Neuronal stem cell (in vitro differentiated cells): Measurements from ENCODE around the gene MIOX. TPM values are rescaled to one million over a fixed set of nuclear protein-coding genes. Genes with fewer than 3 reads are reported as not detected.
A peak's percentile ranks its signal among the peaks of the same experiment; 100 is the strongest.

Source experiments
- DNase-seq: peaks from one replicate; pipeline ENCODE4 v3.0.0-alpha.2; 2013; ENCODE audit warnings: low spot score
- H2AFZ ChIP-seq: one replicate; pipeline ENCODE4 v1.6.1; 2013; ENCODE audit warnings: mild to moderate bottlenecking, low read length, inconsistent platforms
- H2AK5ac ChIP-seq: 2 replicates; pipeline ENCODE4 v1.6.1; 2013; ENCODE audit warnings: low read depth, mild to moderate bottlenecking, inconsistent platforms, low read length, moderate library complexity, mixed read lengths
- H2BK120ac ChIP-seq: 2 replicates; pipeline ENCODE4 v1.6.1; 2013; ENCODE audit warnings: low read depth, mild to moderate bottlenecking, inconsistent platforms, low read length, moderate library complexity, mixed read lengths
- H2BK12ac ChIP-seq: one replicate; pipeline ENCODE4 v1.6.1; 2013; ENCODE audit warnings: low read length, inconsistent platforms
- H2BK15ac ChIP-seq: 2 replicates; pipeline ENCODE4 v1.6.1; 2013; ENCODE audit warnings: mild to moderate bottlenecking, low read length, inconsistent platforms, mixed read lengths
- H2BK5ac ChIP-seq: one replicate; pipeline ENCODE4 v1.6.1; 2013; ENCODE audit warnings: inconsistent platforms, mild to moderate bottlenecking, low read length, moderate library complexity
- H3K14ac ChIP-seq: one replicate; pipeline ENCODE4 v1.6.1; 2013; ENCODE audit warnings: low read length, inconsistent platforms
- H3K18ac ChIP-seq: 2 replicates; pipeline ENCODE4 v1.6.1; 2013; ENCODE audit warnings: low read length, inconsistent platforms
- H3K23ac ChIP-seq: 2 replicates; pipeline ENCODE4 v1.6.1; 2013; ENCODE audit warnings: low read depth, mild to moderate bottlenecking, mixed read lengths, low read length, inconsistent platforms; ENCODE audit not compliant: poor library complexity
- H3K27ac ChIP-seq: replicated peaks from 3 replicates; pipeline ENCODE4 v1.5.1; 2013; ENCODE audit warnings: low read length, inconsistent platforms
- H3K27me3 ChIP-seq, 3 experiments: 2 replicates each; pipeline ENCODE4 v1.6.1; 2013; ENCODE audit warnings: low read length in 3 of 3, mild to moderate bottlenecking in 2 of 3, inconsistent platforms in 1 of 3, low read depth in 1 of 3, mixed read lengths in 1 of 3, moderate library complexity in 1 of 3; ENCODE audit not compliant: control insufficient read depth in 3 of 3, insufficient read depth in 3 of 3
- H3K36me3 ChIP-seq, 2 donors: replicated peaks in 1 of 2; 2 replicates each; pipeline ENCODE4 v1.6.1; 2013; ENCODE audit warnings: low read length in 2 of 2; ENCODE audit not compliant: control insufficient read depth in 2 of 2, insufficient read depth in 2 of 2
- H3K4ac ChIP-seq: 2 replicates; pipeline ENCODE4 v1.6.1; 2013; ENCODE audit warnings: inconsistent platforms, mild to moderate bottlenecking, low read length, moderate library complexity
- H3K4me1 ChIP-seq, 2 donors: 1 replicate in 1 of 2; 2 replicates in 1 of 2; pipeline ENCODE4 v1.6.1; 2013; ENCODE audit warnings: low read length in 2 of 2, low read depth in 1 of 2; ENCODE audit not compliant: control insufficient read depth in 2 of 2, insufficient read depth in 1 of 2
- H3K4me2 ChIP-seq: one replicate; pipeline ENCODE4 v1.6.1; 2013; ENCODE audit warnings: mild to moderate bottlenecking, low read length, inconsistent platforms; ENCODE audit not compliant: insufficient read depth, poor library complexity, severe bottlenecking
- H3K4me3 ChIP-seq, 2 donors: 2 replicates each; pipeline ENCODE4 v1.5.1; 2013; ENCODE audit warnings: low read length in 2 of 2, mild to moderate bottlenecking in 2 of 2, inconsistent platforms in 1 of 2, moderate library complexity in 1 of 2
- H3K79me1 ChIP-seq: one replicate; pipeline ENCODE4 v1.6.1; 2013; ENCODE audit warnings: low read depth, mild to moderate bottlenecking, inconsistent platforms, low read length, moderate library complexity
- H3K9ac ChIP-seq: one replicate; pipeline ENCODE4 v1.6.1; 2013; ENCODE audit warnings: mild to moderate bottlenecking, low read depth, low read length, inconsistent platforms; ENCODE audit not compliant: poor library complexity
- H3K9me3 ChIP-seq, 2 donors: replicated peaks in 1 of 2; 2 replicates each; pipeline versions ENCODE3 to v1.6.1; 2013; ENCODE audit warnings: low read length in 2 of 2, mild to moderate bottlenecking in 2 of 2, inconsistent platforms in 1 of 2, low read depth in 1 of 2, mixed read lengths in 1 of 2, moderate library complexity in 1 of 2; ENCODE audit not compliant: control insufficient read depth in 2 of 2, insufficient read depth in 1 of 2
- H4K8ac ChIP-seq: one replicate; pipeline ENCODE4 v1.6.1; 2013; ENCODE audit warnings: low read depth, mild to moderate bottlenecking, inconsistent platforms, low read length, moderate library complexity
- H4K91ac ChIP-seq: one replicate; pipeline ENCODE4 v1.6.1; 2013; ENCODE audit warnings: low read length, low read depth, mild to moderate bottlenecking, inconsistent platforms; ENCODE audit not compliant: poor library complexity
- WGBS, 2 donors: extraction: QIAGEN DNeasy Blood & Tissue Kit; methylation state at CpG; one replicate each; pipeline ENCODE4 v1.1.7; 2013; ENCODE audit warnings: missing lambda C conversion rate in 2 of 2, mixed read lengths in 1 of 2; ENCODE audit not compliant: insufficient read length in 2 of 2, insufficient replicate concordance in 1 of 2; ENCODE audit errors: extremely low coverage in 2 of 2; 5-methylcytosine and 5-hydroxymethylcytosine counted together
- polyA plus RNA-seq, 2 experiments: library from polyadenylated mRNA; stranded (reverse); fragments of 200-250 nt; gene quantifications; one replicate each; pipeline ENCODE4 v1.2.3, GENCODE V29; 2013

MIOX gene
- 0.33 TPM for polyA plus RNA-seq (2013, experiment 1 of 2)
- 0.26 TPM for polyA plus RNA-seq (2013, experiment 2 of 2)

GRCh38 chr22:50486561-50487289, at the start of gene MIOX:
Gene MIOX, plus strand, starts transcription at chr22:50486859. Its CDS starts 39 bp downstream, at chr22:50486898.
- Histone ChIP-seq H3K23ac (peak within 1 kb of the TSS; percentile 5), H3K27me3 (peaks cover 0 to 57% (median 0%) of the 10 kb centered on the region in 3 experiments), H2BK12ac (no peak within 1 kb of the TSS), H3K4me2 (no peak within 1 kb of the TSS), H4K8ac (no peak within 1 kb of the TSS), H2AK5ac (peak within 1 kb of the TSS; percentile 86), H3K27ac (no peak within 1 kb of the TSS), H3K4me1 (peaks cover 0 to 2% of the 10 kb centered on the region in 2 donors), H3K18ac (peak within 1 kb of the TSS; percentile 53), H3K36me3 (no peaks in the 10 kb centered on the region), H3K14ac (peak within 1 kb of the TSS; percentile 23), H3K79me1 (peaks cover 4% of the 10 kb centered on the region), H3K4me3 (peak within 1 kb of the TSS in 1 of 2 donors; percentile 47), H2AFZ (peak within 1 kb of the TSS; percentile 40), H3K4ac (no peak within 1 kb of the TSS), H2BK15ac (peak within 1 kb of the TSS; percentile 64), H2BK5ac (no peak within 1 kb of the TSS), H2BK120ac (no peak within 1 kb of the TSS), H3K9ac (peak within 1 kb of the TSS; percentile 53), H4K91ac (no peak within 1 kb of the TSS), H3K9me3 (no peaks in the 10 kb centered on the region)
- WGBS, 2 donors: no CpG with 5 or more reads among the region's 23 CpGs
- DNase-seq: no peak

DNA sequence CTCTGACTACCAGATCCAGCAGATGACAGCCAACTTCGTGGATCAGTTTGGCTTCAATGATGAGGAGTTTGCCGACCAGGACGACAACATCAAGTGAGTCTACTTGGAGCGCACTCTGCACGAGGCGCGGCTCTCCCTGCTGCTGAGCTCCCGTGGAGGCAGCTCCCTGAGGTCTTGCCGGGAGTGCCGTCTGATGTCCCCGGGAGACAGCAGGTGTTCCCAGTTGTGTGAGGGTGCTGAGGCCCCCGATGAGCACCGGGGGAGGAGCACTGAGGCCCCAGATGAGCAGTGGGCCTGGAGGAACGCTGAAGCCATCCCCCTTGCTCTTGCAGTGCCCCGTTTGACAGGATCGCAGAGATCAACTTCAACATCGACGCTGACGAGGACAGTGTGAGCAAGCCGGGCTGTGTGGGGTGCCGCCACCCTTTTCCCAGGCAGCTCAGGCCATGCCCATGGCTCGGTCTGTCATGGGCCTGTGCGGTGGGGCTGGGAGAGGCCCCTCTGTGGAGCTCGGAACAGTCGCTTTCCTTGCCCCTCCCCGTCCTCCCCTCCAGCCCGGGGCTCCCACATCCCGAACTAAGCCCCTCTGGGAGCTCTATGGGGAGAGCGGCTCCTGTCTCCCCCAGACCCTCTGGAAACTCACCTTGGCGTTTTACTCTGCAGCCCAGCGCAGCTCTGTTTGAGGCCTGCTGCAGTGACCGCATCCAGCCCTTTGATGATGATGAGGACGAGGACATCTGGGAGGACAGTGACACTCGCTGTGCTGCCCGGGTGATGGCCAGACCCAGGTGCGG, 49.0 kb upstream of the MIOX start:
- Histone ChIP-seq H3K36me3 (peaks cover 39 to 77% of the 10 kb centered on the region in 2 donors), H2BK15ac (no peak overlapping the region), H2AFZ (no peak overlapping the region), H3K9me3 (no peaks in the 10 kb centered on the region), H3K79me1 (no peaks in the 10 kb centered on the region), H3K27ac (no peak overlapping the region), H4K91ac (no peak overlapping the region), H2BK120ac (no peak overlapping the region), H3K4me1 (no peaks in the 10 kb centered on the region), H3K4me3 (no peak overlapping the region), H2BK5ac (peak overlapping the region; percentile 29), H3K4ac (no peak overlapping the region), H3K14ac (no peak overlapping the region), H2BK12ac (no peak overlapping the region), H3K9ac (peak overlapping the region; percentile 70), H3K18ac (no peak overlapping the region), H3K23ac (no peak overlapping the region), H3K4me2 (no peak overlapping the region), H3K27me3 (no peaks in the 10 kb centered on the region), H2AK5ac (no peak overlapping the region), H4K8ac (no peak overlapping the region)
- no CpG with 5 or more reads among the region's 36 CpGs for WGBS, 2 donors
- DNase-seq: no peak

- peak overlapping the region; percentile 64 for H3K18ac ChIP-seq
- no CpG with 5 or more reads among the region's 34 CpGs for WGBS, 2 donors
- H2BK15ac ChIP-seq: no peak overlapping the region
- H3K4ac ChIP-seq: no peak overlapping the region
- H3K23ac ChIP-seq: peak overlapping the region; percentile 43
- H2BK5ac ChIP-seq: peak overlapping the region; percentile 29
- no peak overlapping the region for H2BK120ac ChIP-seq
- H2AK5ac ChIP-seq: no peak overlapping the region
- H3K27ac ChIP-seq: no peak overlapping the region
- no peak for DNase-seq
- no peak overlapping the region for H3K9ac ChIP-seq
- H3K9me3 ChIP-seq: no peaks in the 10 kb centered on the region
- H2AFZ ChIP-seq: no peak overlapping the region
- no peak overlapping the region for H3K14ac ChIP-seq
- peaks cover 37 to 81% of the 10 kb centered on the region in 2 donors for H3K36me3 ChIP-seq
- no peaks in the 10 kb centered on the region for H3K27me3 ChIP-seq
- H4K91ac ChIP-seq: no peak overlapping the region
- no peak overlapping the region for H3K4me3 ChIP-seq
- no peaks in the 10 kb centered on the region for H3K79me1 ChIP-seq
- no peak overlapping the region for H4K8ac ChIP-seq
- H2BK12ac ChIP-seq: no peak overlapping the region
- no peak overlapping the region for H3K4me2 ChIP-seq
- H3K4me1 ChIP-seq: no peaks in the 10 kb centered on the region
These were observed 48.1 kb upstream of the MIOX start for GRCh38 chr22:50438305-50439275.
